H9 (cell line): ENCODE results near the gene FIBP. TPM values are rescaled to one million over a fixed set of nuclear protein-coding genes. Genes with fewer than 3 reads are reported as not detected.

Experiments
- DNase-seq: peaks from one replicate; pipeline ENCODE4 v3.0.0-alpha.2; 2017
- H2AFZ ChIP-seq: one replicate; pipeline ENCODE4 v1.6.1; 2013; ENCODE audit warnings: mild to moderate bottlenecking, low read length, control low read depth, moderate library complexity
- H2AK5ac ChIP-seq: 2 replicates; pipeline ENCODE4 v1.6.1; 2013; ENCODE audit warnings: low read length, control low read depth, mixed read lengths; ENCODE audit not compliant: insufficient read length
- H2BK120ac ChIP-seq: one replicate; pipeline ENCODE4 v1.6.1; 2013; ENCODE audit warnings: low read depth, mild to moderate bottlenecking, low read length, control low read depth, inconsistent platforms; ENCODE audit not compliant: poor library complexity, severe bottlenecking
- H2BK12ac ChIP-seq: 2 replicates; pipeline ENCODE4 v1.6.1; 2013; ENCODE audit warnings: low read length, control low read depth, mixed read lengths, low read depth; ENCODE audit not compliant: insufficient read length
- H2BK15ac ChIP-seq: 2 replicates; pipeline ENCODE4 v1.6.1; 2013; ENCODE audit warnings: low read depth, low read length, control low read depth
- H2BK20ac ChIP-seq: one replicate; pipeline ENCODE4 v1.6.1; 2013; ENCODE audit warnings: low read depth, mild to moderate bottlenecking, low read length, control low read depth, inconsistent platforms; ENCODE audit not compliant: poor library complexity, severe bottlenecking
- H2BK5ac ChIP-seq: 2 replicates; pipeline ENCODE4 v1.6.1; 2013; ENCODE audit warnings: low read length, control low read depth, mixed read lengths; ENCODE audit not compliant: insufficient read length
- H3K14ac ChIP-seq: 2 replicates; pipeline ENCODE4 v1.6.1; 2013; ENCODE audit warnings: low read length, control low read depth; ENCODE audit not compliant: insufficient read depth
- H3K18ac ChIP-seq: 2 replicates; pipeline ENCODE4 v1.6.1; 2013; ENCODE audit warnings: low read depth, mild to moderate bottlenecking, mixed read lengths, low read length, control low read depth; ENCODE audit not compliant: insufficient read length
- H3K23ac ChIP-seq: 2 replicates; pipeline ENCODE4 v1.6.1; 2013; ENCODE audit warnings: low read length, control low read depth, mixed read lengths, low read depth; ENCODE audit not compliant: insufficient read length
- H3K23me2 ChIP-seq: 2 replicates; pipeline ENCODE4 v1.6.1; 2013; ENCODE audit warnings: low read depth, mild to moderate bottlenecking, mixed read lengths, low read length, control low read depth; ENCODE audit not compliant: insufficient read length, poor library complexity, severe bottlenecking
- H3K27ac ChIP-seq: 2 replicates; pipeline ENCODE4 v1.5.1; 2013; ENCODE audit warnings: low read length, control low read depth, mixed read lengths, low read depth; ENCODE audit not compliant: insufficient read length
- H3K27me3 ChIP-seq: 2 replicates; pipeline ENCODE4 v1.6.1; 2013; ENCODE audit warnings: low read length, control low read depth, inconsistent platforms; ENCODE audit not compliant: insufficient read depth
- H3K4ac ChIP-seq: 2 replicates; pipeline ENCODE4 v1.6.1; 2013; ENCODE audit warnings: low read depth, mild to moderate bottlenecking, control low read depth, inconsistent platforms, low read length, moderate library complexity
- H3K4me1 ChIP-seq: 2 replicates; pipeline ENCODE4 v1.6.1; 2013; ENCODE audit warnings: low read length, control low read depth, inconsistent platforms; ENCODE audit not compliant: insufficient read depth
- H3K4me2 ChIP-seq: 2 replicates; pipeline ENCODE4 v1.6.1; 2013; ENCODE audit warnings: low read length, control low read depth, mixed read lengths; ENCODE audit not compliant: insufficient read length, insufficient read depth
- H3K56ac ChIP-seq: 2 replicates; pipeline ENCODE4 v1.6.1; 2013; ENCODE audit warnings: low read depth, mild to moderate bottlenecking, mixed read lengths, low read length, control low read depth; ENCODE audit not compliant: insufficient read length
- H3K79me1 ChIP-seq: 2 replicates; pipeline ENCODE4 v1.6.1; 2013; ENCODE audit warnings: low read depth, mild to moderate bottlenecking, moderate library complexity, low read length, control low read depth, inconsistent platforms; ENCODE audit not compliant: insufficient read depth, poor library complexity, severe bottlenecking
- H3K79me2 ChIP-seq: 2 replicates; pipeline ENCODE4 v1.6.1; 2013; ENCODE audit warnings: low read length, control low read depth, inconsistent platforms; ENCODE audit not compliant: insufficient read depth
- H3K9ac ChIP-seq: 2 replicates; pipeline ENCODE4 v1.6.1; 2013; ENCODE audit warnings: low read length, control low read depth, mixed read lengths; ENCODE audit not compliant: insufficient read length; ENCODE audit errors: extremely low read depth
- H3K9me3 ChIP-seq: one replicate; pipeline ENCODE4 v1.6.1; 2013; ENCODE audit warnings: low read depth, low read length, inconsistent platforms; ENCODE audit not compliant: control insufficient read depth
- H3T11ph ChIP-seq: one replicate; pipeline ENCODE4 v1.6.1; 2013; ENCODE audit warnings: mild to moderate bottlenecking, low read length, control low read depth, inconsistent platforms
- H4K20me1 ChIP-seq: one replicate; pipeline ENCODE4 v1.6.1; 2013; ENCODE audit not compliant: control insufficient read depth, insufficient read length, insufficient read depth
- H4K5ac ChIP-seq: 2 replicates; pipeline ENCODE4 v1.6.1; 2013; ENCODE audit warnings: low read depth, mild to moderate bottlenecking, mixed read lengths, low read length, control low read depth; ENCODE audit not compliant: insufficient read length
- H4K8ac ChIP-seq: replicated peaks from 2 replicates; pipeline ENCODE4 v1.6.1; 2013; ENCODE audit warnings: low read length, control low read depth, mixed read lengths, low read depth; ENCODE audit not compliant: insufficient read length
- H4K91ac ChIP-seq: 2 replicates; pipeline ENCODE4 v1.6.1; 2013; ENCODE audit warnings: low read depth, mild to moderate bottlenecking, moderate library complexity, mixed read lengths, low read length, control low read depth; ENCODE audit not compliant: insufficient read length
- H3K27ac Mint-ChIP-seq, 3 experiments: 2 replicates in 2 of 3; 3 replicates in 1 of 3; pipeline ENCODE4 v1.8.0; 2020 to 2021; ENCODE audit warnings: mixed read lengths in 3 of 3, mild to moderate bottlenecking in 1 of 3, moderate library complexity in 1 of 3
- H3K27me3 Mint-ChIP-seq: 2 replicates; pipeline ENCODE4 v1.8.0; 2021; ENCODE audit warnings: low read depth, mild to moderate bottlenecking, moderate library complexity, mixed read lengths
- H3K36me3 Mint-ChIP-seq, 3 experiments: 2 replicates in 2 of 3; 3 replicates in 1 of 3; pipeline ENCODE4 v1.8.0; 2020 to 2021; ENCODE audit warnings: low read depth in 3 of 3, mixed read lengths in 3 of 3; ENCODE audit not compliant: insufficient read depth in 1 of 3
- H3K4me1 Mint-ChIP-seq, 2 experiments: 2 replicates each; pipeline ENCODE4 v1.8.0; 2020; ENCODE audit warnings: mixed read lengths in 2 of 2
- H3K4me3 Mint-ChIP-seq, 2 experiments: 2 replicates in 1 of 2; 3 replicates in 1 of 2; pipeline ENCODE4 v1.8.0; 2020 to 2021; ENCODE audit warnings: mild to moderate bottlenecking in 2 of 2, mixed read lengths in 2 of 2, moderate library complexity in 1 of 2
- H3K9me3 Mint-ChIP-seq, 2 experiments: 2 replicates in 1 of 2; 3 replicates in 1 of 2; pipeline ENCODE4 v1.8.0; 2020; ENCODE audit warnings: mild to moderate bottlenecking in 2 of 2, mixed read lengths in 2 of 2, moderate library complexity in 1 of 2
- CTCF ChIP-seq: fragments of 200-600 bp; sonication (generic); conservative IDR thresholded peaks from 3 replicates; pipeline ENCODE4 v1.8.0; 2021; ENCODE audit warnings: antibody characterized with exemption, mild to moderate bottlenecking
- WGBS: extraction: QIAGEN DNeasy Blood & Tissue Kit; methylation state at CpG from one replicate; pipeline ENCODE4 v1.1.7; 2013; ENCODE audit warnings: missing lambda C conversion rate, low lambda C conversion rate, mixed read lengths; ENCODE audit not compliant: insufficient read length; ENCODE audit errors: extremely low coverage; 5-methylcytosine and 5-hydroxymethylcytosine counted together
- total RNA-seq: library from RNA; stranded (reverse); gene quantifications from 2 replicates; pipeline ENCODE4 v1.2.1, GENCODE V29; 2021

FIBP gene
- total RNA-seq, 1 experiment from 2014 or later = 87.0 TPM

DNA sequence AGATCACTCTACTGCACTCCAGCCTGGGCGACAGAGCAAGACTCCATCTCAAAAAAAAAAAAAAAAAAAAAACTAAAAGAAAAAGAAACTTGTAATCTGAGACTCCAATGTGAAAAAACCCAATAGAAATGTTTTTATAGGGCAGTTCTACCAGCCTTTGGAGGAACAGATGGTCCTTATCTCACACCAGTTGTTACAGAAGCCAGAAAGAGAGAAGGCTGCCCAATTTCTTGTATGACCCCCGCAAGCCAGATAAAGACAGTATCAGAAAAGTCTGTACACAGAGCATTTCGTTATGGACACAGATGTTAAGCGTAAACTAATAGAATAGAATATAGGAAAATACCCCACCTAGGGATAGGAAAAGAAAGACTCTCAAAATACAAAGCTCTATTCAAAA, 45.7 kb upstream of the FIBP start:
- Histone ChIP-seq H2BK12ac (no peak overlapping the region), H3T11ph (no peak overlapping the region), H4K8ac (no peak overlapping the region), H3K23me2 (no peaks in the 10 kb centered on the region), H3K56ac (no peak overlapping the region), H4K20me1 (no peaks in the 10 kb centered on the region), H3K79me2 (no peaks in the 10 kb centered on the region), H3K79me1 (no peaks in the 10 kb centered on the region), H3K4ac (no peak overlapping the region), H2BK20ac (no peak overlapping the region), H4K5ac (no peak overlapping the region), H2BK15ac (no peak overlapping the region), H3K9ac (no peak overlapping the region), H2BK120ac (no peak overlapping the region), H3K4me1 (no peaks in the 10 kb centered on the region), H3K27ac (no peak overlapping the region), H3K27me3 (no peaks in the 10 kb centered on the region), H3K9me3 (no peaks in the 10 kb centered on the region), H3K4me2 (no peak overlapping the region), H3K18ac (no peak overlapping the region), H2AK5ac (no peak overlapping the region), H3K14ac (no peak overlapping the region), H3K23ac (no peak overlapping the region), H4K91ac (no peak overlapping the region), H2BK5ac (no peak overlapping the region), H2AFZ (no peak overlapping the region)
- Mint-ChIP-seq H3K36me3 (no peaks in the 10 kb centered on the region), H3K27me3 (peaks cover 2% of the 10 kb centered on the region; the same call in 1 of the 2 replicates), H3K4me1 (peaks cover 23 to 31% of the 10 kb centered on the region in 2 experiments), H3K4me3 (no peak overlapping the region; a peak in 1 of 5 replicates), H3K27ac (no peak overlapping the region), H3K9me3 (no peaks in the 10 kb centered on the region)
- WGBS = no CpG with 5 or more reads among the region's 4 CpGs
- DNase-seq = no peak
- no peak for TF ChIP-seq CTCF
